ENCODE results near the gene PAPLN.
"Not testable (repeated sequence)": the region's sequence is repeated elsewhere in the genome, so short reads cannot be mapped to it uniquely, and the experiment has no call there.

The PAPLN gene

DNA sequence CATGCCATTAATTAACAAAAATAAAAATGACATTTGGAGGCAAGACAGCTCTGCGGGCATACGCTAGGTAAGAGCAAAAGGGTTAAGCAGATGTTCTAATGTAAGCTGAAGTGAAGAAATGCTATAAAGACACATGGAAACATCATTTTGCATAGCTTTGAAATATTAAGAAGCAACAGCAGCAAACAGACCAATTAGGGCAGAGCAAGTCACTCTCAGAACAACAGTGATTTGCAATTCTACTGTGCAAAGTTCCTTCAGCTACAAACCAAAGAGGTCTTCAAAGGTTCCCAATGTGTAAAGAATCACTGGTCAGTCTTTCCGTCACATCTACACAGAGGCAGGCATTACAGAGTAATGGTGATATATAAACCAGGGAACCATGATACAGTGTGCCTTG is 68.2 kb downstream of the PAPLN start:
- DNase-seq, result no peak

DNA sequence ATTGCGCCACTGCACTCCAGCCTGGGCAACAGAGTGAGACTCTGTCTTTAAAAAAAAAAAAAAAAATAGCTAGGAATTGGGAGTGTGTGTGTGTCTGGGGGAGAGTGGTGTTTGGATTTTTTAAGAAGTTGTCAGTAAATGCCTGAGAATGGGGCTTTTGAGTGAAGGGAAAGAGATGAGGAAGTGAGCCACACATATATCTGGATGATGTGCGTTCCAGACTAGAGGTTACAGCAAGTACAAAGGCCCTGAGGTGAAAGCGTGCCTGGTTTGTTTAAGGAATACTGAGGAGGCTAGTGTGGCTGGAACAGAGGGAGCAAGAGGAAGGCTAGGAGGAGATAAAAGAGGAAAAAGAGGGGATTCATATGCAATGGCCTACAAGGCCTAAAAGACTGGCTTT is 70.0 kb downstream of the PAPLN start:
- DNase-seq, result no peak

DNA sequence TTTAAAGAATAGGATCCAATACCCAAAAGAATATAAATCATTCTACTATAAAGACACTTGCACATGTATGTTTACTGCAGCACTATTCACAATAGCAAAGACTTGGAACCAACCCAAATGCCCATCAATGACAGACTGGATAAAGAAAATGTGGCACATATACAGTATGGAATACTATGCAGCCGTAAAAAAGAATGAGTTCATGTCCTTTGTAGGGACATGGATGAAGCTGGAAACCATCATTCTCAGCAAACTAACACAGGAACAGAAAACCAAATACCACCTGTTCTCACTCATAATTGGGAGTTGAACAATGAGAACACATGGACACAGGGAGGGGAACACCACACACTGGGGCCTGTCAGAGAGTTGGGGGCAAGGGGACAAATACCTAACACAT is 71.9 kb downstream of the PAPLN start:
- DNase-seq, result not testable (repeated sequence)

DNA sequence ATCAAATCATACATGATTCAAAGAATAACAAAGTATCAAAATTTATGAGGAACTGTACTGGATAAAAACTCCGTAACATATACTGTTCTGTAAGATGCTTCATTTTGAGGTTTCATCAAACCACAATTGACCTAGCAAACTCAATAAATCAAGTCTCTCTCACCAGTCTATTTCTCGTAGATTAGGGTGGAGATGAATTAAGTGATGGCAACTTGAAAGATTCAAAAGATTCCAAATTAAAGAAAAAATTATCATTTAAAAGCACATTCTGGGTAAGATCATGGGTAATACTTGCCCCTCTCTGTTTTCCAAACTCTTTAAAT is 74.4 kb downstream of the PAPLN start:
- no peak for DNase-seq

DNA sequence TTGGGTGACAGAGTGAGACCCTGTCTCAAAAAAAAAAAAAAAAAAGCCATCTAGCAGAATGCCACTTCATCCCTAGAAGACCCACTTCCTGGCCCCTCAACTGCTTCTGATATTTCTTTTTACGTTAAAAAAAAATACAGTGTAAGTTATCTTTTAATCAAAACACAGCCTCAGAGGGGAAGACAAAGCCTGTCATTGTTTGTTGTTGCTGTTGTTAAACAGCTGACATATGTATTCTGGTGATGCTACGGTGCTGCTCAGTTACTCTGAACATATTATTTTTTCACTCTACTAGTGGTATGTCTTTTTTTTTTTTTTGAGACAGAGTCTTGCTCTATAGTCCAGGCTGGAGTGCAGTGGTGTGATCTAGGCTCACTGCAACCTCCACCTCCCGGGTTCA is 75.4 kb downstream of the PAPLN start:
- DNase-seq, result no peak

DNA sequence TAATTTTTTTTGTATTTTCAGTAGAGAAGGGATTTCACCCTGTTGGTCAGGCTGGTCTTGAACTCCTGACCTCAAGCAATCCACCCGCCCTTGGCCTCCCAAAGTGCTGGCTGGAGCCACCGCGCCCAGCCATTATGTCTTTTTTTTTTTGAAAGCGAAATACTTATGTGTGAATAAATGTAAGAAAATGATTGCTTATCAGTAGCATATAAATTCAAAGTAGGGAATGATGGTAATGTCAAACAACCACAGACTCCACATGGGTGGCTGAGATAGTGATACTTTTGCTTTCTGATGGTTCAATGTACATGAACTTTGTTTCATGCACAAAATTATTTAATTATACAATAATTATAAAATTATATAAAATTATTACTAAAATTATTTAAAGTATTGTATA is 75.8 kb downstream of the PAPLN start:
- no peak for DNase-seq

DNA sequence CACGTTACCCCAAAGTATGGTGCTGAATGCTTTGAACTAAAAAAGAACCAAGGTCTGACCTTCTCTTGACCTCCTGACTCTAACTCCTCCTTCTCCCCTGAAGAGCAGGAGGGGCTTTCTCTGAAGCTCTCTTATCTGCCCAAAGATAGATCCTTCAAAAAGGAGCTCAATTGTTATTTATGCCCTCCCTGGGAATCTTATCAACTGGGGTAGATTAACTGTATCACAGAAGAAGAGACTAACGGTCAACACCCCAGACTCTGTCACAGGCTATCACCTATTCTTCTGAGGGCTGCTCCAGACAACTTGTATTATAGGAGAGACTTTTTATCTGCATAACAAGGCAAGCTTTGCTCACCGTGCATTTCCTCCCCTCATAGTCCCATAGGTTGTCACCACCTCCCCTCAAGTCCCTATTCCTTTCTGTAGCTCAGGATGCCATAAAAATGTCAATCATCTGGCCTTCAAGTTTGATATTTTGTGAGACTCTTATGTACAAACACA is 86.6 kb downstream of the PAPLN start:
- no peak for DNase-seq
